Ramos (cell line): ENCODE results near the gene NBEAL1.
"Not testable (repeated sequence)": the region's sequence is repeated elsewhere in the genome, so short reads cannot be mapped to it uniquely, and the experiment has no call there.

Experiments used
- in situ Hi-C: fragments of 300-500 bp; cut with MboI; formaldehyde crosslinking; loops from one replicate; pipeline ENCODE4 v1.14.3; 2022; ENCODE audit warnings: low sequenced_read_pairs; ENCODE audit not compliant: unreplicated experiment

Gene NBEAL1

DNA sequence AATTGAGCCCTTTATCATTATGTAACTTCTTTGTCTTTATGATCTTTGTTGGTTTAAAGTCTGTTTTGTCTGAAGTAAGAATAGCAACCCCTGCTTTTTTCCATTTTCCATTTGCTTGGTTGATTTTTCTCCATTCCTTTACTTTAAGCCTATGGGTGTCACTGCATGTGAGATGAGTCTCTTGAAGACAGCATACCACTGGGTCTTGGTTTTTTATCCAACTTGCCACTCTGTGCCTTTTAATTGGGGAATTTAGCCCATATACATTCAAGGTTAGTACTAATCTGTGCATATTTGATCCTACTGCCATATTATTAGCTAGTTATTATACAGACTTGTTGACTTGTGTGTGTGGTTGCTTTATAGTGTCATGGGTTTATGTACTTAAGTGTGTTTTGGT lies 89.6 kb downstream of the NBEAL1 start:
- in situ Hi-C loops, result no loop called here

DNA sequence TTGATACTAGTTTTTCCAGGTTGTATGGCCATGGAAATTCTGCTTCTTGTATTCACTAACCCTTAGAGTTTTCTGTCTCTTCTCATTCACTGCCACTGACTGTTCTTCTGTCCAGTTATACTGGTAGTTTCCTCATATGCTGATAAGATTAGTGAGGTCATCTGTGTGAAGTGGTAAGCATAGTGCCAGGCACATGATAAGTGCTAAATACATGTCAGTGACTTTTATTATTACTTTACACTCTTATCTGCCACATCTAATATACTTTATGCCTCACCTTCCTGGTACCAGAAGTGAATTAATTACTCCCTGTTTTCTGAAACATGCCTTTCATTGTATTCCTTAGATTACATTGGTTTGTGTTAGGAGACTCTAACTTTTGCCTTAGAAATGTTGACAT lies 91.3 kb downstream of the NBEAL1 start:
- in situ Hi-C loops, result no loop called here

DNA sequence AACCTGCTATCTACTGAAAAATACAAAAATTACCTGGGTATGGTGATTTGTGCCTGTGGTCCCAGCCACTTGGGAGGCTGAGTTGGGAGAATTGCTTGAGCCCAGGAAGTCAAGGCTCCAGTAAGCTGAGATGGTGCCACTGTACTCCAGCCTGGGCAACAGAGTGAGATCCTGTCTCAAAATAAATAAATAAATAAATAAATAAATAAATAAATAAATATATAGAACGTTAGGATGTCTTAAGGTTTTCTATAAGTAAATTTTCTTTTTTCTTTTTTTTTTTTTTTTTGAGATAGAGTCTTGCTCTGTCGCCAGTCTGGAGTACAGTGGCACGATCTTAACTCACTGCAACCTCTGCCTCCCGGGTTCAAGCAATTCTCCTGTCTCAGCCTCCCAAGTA lies 95.8 kb downstream of the NBEAL1 start:
- in situ Hi-C loops, result not testable (repeated sequence)

DNA sequence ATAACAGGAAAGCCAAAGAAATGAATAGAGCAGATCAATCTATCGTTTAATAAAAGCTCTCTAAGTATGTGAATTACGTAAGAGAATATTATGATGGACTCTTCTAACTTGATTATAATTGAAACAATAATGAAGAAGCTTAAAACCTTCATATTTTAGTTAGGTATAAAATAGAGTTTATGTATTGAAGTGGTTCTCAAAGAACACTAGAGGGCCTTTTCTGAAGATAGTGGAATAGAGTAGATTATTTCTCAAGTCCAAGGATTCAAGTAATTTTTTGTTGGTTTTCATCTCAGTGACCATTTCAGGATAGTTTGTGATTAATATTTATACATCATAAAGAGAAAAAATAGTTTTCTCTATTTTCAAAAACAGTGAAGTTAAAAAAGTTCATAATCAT lies 97.7 kb downstream of the NBEAL1 start:
- in situ Hi-C loops, result no loop called here

DNA sequence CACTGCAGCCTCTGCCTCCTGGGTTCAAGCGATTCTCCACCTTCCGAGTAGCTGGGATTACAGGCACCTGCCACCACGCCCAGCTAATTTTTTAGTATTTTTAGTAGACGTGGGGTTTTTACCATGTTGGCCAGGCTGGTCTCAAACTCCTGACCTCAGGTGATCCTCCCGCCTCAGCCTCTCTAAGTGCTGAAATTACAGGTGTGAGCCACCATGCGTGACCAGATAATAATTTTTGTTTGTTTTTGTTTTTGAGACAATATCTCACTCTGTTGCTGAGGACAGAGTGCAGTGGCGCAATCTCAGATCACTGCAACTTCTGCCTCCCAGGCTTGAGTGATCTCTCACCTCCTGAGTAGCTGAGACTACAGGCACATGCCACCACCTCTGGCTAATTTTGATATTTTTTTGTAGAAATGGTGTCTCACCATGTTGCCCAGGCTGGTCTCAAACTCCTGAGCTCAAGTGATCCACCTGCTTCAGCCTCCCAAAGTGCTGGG lies 100.6 kb downstream of the NBEAL1 start:
- in situ Hi-C loops, result not testable (repeated sequence)

DNA sequence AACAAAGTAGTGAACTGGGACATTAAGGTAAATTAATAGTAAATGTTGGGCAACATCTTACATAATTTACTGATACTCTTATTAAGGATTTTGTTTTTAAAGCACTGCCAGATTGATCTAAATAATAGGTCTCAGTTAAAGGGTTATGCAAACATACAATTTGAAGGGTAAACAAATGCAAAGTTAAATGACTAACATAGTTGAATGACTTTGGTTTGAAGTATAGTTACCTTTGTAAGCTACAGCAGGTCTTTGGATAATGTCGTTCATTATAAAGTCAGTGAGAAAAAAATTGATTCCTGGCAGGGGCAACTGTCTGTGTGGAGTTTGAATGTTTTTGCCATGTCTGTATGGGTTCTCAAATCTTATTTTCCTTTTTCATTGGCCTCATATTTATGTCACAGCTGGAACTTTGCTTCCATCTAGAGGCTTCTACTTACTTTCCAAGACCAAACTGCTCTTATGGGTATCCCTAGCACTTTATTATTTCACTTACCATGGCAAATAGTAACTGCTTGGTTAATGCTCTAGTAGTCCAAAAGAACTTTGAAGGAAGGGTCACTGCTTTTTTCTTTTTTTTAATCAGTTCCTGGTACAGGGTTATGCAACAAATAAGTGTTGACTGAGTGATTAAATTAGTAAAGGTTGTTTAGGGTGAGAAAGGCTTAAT lies 107.8 kb downstream of the NBEAL1 start:
- in situ Hi-C loops, result no loop called here

DNA sequence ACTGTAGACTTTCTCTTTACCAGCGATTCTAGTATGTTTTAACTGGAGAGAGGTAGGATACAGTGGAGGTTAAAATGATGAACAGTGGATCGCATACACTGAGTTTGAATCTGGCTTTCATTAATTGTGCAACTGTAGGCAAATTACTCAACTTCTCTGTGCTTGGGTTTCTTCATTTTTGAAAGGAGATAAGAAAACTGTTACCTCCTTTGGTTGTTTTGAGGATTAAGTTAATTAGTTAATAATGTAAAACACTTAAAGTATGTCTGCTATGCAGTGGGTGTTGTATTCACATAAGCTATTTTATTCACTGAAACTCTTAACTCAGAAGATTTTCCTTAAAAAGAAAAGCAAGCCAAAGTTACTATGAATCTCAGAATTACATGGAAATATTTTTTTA lies 112.3 kb downstream of the NBEAL1 start:
- in situ Hi-C loops, result no loop called here

DNA sequence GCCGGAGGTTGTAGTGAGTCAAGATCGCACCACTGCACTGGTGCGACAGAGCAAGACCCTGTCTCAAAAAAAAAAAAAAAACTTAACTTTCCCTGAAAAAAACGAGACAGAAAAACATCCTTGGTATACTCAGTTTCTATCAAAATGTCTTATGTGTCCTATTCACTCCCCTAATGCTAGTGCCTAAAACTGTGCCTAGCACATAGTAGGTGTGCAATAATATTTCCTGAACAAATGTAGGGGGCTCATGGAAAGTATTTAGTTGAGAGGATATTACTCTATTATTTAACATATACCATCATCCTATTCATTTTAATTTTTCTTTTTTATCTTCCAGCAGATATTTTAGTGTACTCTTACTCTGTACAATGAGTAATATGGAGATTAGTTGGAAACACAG lies 120.4 kb downstream of the NBEAL1 start:
- in situ Hi-C loops, result no loop called here

DNA sequence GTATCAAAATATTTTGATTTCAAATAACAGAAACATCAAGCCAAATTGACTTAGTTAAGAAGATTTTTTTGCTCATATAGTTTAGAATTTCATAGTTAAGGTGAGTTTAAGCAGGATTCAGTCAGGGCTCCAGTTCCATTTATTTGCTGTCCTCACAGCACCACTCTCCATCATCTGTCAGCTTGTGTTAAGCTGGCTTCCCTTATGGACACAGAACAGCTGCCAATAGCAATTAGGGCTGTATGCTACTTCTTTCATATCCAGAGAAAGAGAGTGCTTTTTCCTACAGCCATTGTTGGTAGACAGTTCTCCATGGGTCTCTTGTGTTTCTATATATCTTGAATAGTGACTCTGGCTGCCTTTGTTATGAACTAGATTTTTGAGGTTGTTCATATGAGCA lies 128.7 kb downstream of the NBEAL1 start:
- in situ Hi-C loops, result no loop called here

DNA sequence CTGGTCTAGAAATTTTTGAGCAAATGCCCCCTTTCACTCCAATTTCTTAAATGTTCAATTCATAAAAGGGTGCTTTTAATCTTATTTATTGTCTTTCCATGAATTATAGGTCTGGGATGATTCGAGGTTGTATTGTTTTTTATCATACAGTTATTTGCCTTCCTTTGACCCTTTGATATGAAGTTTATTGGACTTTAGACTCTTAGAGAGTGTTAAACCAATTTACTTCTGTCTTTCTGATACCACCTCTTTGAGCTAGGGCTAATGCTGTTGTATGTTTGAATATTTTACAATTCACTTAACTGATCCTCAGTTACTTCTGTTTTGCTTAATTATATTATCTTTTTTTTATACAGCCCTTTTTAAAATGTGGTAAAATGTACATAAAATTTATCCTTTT lies 134.5 kb downstream of the NBEAL1 start:
- in situ Hi-C loops, result no loop called here

DNA sequence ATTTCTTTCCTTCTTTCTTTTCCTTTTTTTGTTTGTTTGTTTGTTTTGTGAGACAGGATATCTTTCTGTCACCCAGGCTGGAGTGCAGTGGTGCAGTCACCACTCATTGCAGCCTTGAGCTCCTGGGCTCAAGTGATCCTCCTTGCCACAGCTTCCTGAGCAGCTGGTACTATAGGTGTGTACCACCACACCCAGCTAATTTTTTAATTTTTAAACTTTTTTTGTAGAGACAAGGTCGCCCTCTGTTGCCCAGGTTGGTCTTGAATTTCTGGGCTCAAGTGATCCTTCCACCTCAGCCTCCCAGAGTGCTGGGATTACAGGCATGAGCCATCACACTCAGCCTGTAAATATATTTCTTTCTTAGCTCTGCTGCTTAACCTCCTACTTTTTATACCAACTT lies 140.7 kb downstream of the NBEAL1 start:
- in situ Hi-C loops, result no loop called here

DNA sequence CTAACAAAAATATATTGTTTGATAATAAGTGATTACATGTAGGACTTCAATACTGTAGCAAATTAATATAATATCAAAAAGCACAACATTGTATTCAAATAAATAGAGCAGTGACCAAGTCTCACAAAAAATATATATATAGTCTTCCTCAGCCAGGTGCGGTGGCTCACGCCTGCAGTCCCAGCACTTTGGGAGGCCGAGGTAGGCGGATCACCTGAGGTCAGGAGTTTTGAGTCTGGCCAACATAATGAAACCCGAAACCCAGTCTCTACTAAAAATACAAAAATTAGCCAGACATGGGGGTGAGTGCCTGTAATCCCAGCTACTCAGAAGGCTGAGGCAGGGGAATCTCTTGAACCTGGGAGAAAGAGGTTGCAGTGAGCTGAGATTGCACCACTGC lies 148.0 kb downstream of the NBEAL1 start:
- in situ Hi-C loops, result not testable (repeated sequence)

DNA sequence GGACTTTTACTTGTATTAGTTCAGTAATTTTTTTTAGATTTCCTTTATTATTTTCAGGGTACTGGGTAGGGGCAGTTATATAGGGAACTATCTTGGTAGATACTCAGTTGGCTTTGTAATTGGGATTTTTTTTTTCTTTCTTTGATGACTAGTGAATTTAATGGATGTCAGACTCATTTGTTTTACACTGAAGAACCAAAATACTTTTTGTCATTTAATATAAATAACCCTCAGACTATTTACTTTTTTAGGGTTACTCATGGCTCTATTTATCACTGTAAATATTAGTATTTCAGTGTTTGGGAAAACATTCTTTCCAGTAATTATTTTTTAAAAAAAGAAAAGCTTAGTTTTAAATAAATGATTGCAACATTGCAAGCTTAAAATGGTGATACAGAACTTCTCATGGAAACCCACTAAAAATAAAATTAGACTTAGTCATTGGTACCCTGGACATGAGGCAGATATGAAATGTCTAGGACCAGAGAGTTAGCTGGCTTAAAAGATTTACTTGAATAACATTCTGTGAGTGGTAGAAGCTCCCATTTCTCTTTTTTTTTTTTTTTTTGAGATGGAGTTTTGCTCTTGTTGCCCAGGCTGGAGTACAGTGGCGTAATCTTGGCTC lies 149.7 kb downstream of the NBEAL1 start:
- in situ Hi-C loops, result no loop called here

DNA sequence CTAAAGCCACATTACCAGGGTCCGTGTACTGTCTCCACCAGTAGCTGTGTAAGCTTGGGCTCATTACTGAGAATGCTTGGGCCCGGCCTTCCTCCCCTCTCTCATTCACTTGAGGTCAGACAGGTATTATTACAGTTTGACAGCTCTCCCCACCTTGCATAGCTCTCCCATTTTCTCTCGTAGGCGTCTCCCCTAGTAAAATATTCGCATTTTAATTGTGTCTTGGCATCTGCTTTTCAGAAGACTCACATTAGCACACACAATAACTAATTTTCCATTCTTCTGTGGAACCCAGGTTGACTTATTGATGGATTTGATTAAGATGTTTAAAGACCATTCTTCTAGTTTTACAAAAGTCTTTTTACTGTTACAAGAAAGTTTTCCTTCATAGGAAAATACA lies 153.1 kb downstream of the NBEAL1 start:
- in situ Hi-C loops, result no loop called here

DNA sequence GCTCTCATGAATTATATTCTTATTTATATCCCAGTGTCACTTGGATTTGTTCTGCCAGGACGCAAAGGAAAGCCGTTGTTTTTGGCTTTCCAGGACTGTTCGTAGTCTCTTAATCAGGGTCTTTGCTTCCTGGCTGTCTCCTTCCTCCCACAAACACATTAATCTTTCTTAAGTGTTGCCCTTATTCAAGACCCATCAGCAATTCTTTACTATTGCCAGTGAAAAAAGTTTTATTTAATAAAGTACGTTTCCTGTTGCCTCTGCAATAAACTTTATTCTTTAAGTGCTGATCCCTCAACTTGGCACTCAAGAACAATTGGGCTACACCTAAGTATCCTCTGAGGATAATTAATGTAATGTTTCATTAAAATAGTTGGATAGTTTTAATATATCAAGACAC lies 155.8 kb downstream of the NBEAL1 start:
- in situ Hi-C loops, result no loop called here

DNA sequence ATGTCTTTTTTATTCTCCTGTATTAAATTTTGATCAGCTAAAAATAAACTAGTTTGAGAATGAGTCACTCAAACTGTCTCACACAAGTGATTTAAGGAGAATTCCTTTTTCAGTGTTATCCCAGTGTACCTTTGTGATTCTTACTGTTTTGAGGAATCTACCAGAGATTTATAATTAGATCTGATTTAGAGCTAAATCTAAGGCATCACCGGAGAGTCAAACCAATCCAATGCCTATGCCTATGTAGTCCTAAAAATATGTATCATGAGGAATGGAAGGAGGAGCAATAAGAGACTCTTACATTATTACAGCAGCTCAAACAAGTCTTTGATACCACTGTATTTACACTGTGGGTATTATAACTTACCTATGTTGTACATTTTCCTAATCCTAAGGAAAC lies 160.7 kb downstream of the NBEAL1 start:
- in situ Hi-C loops, result no loop called here

DNA sequence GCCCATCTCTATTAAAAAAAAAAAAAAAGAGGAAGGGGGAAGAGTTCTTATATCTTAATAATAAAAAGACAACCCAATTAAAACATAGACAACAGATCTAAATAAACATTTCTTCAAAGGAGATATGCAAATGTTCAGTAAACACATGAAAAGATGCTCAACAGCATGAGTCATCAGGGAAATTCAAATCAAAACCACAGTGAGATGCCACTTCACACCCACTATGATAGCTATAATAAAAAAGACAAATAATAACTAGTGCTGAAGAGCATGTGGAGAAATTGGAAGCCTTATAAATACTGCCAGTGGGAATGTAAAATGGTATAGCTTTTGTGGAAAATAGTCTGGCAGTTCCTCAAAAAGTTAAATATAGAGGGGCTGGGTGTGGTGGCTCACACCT lies 162.7 kb downstream of the NBEAL1 start:
- in situ Hi-C loops, result no loop called here

DNA sequence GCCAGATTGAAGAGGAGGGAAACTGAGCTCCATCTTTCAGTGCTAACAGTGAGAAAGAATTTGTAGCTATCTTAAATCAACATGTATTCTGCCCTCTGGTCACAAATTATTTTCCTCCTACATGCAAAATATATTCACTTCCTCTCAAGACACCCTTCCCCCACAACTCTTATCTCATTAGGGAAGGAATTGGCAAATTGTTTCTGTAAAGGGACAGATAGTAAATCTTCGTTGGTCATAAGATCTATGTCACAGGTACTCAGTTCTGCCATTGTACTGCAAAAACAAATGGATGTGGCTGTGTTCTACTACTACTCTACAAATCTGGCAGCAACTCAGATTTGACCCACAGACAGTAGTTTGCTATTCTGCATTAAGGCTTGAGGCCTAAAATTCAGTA lies 171.2 kb downstream of the NBEAL1 start:
- in situ Hi-C loops, result no loop called here

DNA sequence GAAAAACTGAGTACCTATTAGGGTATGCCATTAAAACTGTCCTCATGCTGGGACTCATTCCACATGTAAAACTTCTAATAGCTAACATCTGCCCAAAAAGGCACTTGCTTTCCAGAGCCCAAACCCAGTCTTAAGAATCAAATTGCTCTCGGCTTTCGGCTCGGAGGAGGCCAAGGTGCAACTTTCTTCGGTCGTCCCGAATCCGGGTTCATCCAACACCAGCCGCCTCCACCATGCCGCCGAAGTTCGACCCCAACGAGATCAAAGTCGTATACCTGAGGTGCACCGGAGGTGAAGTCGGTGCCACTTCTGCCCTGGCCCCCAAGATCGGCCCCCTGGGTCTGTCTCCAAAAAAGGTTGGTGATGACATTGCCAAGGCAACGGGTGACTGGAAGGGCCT lies 175.9 kb downstream of the NBEAL1 start:
- in situ Hi-C loops, result not testable (repeated sequence)

DNA sequence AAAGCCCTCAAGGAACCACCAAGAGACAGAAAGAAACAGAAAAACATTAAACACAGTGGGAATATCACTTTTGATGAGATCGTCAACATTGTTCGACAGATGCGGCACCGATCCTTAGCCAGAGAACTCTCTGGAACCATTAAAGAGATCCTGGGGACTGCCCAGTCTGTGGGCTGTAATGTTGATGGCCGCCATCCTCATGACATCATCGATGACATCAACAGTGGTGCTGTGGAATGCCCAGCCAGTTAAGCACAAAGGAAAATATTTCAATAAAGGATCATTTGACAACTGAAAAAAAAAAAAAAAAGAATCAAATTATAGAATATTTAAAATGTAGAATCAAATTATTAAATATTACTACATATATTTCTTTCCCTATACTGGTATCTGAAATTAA lies 176.4 kb downstream of the NBEAL1 start:
- in situ Hi-C loops, result not testable (repeated sequence)

DNA sequence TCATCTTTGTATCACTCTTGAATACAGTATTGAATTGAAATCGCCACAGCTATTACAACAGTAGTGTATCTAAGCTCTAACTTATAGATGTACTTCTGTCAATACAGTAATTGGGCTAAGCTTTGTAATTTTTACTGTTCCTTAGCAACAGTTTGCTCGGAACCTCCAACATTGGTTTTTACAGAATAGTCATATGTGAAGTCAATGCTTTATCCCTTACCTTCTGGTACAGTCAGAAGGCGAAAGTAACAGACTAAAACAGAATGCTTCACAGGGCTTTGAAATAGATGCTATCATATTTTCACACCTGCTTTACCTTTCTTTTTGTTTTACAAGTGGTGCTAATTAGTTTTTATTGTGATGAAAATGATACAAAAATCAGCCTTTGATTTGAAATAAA lies 177.3 kb downstream of the NBEAL1 start:
- in situ Hi-C loops, result no loop called here

DNA sequence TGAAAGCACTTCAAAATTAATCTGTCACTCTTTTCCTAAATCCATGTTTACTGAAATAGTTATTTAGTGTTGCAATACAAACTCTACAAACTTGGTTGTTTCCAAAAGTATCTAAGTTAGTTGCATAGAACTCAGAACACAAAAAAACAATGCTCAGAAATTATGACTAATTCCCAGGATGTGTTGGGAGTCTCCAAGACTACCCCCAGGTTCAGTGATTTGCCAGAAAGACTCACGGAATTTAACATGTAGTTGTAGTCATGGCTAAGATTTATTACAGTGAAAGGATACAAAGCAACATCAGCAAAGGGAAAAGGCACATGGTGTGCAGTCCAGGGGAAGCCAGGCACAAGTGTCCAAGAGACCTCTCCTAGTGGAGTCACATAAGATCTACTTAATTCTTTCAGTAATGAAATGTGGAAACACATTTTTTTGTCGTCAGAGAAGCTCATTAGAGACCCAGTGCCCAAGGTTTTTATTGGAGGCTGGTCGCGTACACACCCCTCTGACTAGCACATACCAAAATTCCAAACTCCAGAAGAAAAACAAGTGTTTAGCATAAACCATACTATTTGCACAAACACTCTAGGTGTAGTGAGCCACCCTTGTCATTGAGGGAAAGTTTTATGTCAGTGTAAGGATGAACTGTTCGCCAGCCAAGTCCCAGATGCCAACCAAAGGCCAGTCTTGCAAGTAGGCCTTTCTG lies 180.8 kb downstream of the NBEAL1 start:
- in situ Hi-C loops, result no loop called here
